Lower lobe of right lung (tissue), 2 donors: Measurements from ENCODE around the gene LRGUK. TPM values are rescaled to one million over a fixed set of nuclear protein-coding genes. Genes with fewer than 3 reads are reported as not detected.

Experiments used
- ATAC-seq, 2 donors: fragments of 200-7000 bp; cut with Tn5 transposase; one replicate each; pipeline ENCODE4 v1.9.1; 2020 to 2022; ENCODE audit warnings: mild to moderate bottlenecking in 2 of 2, moderate library complexity in 2 of 2
- DNase-seq: peaks from one replicate; pipeline ENCODE4 v3.0.0-alpha.2; 2020
- H3K27ac ChIP-seq: fragments of 200-600 bp; one replicate; pipeline ENCODE4 v1.8.0; 2022
- H3K27me3 ChIP-seq: fragments of 200-600 bp; one replicate; pipeline ENCODE4 v1.8.0; 2022; ENCODE audit warnings: low read depth
- H3K36me3 ChIP-seq: fragments of 200-600 bp; one replicate; pipeline ENCODE4 v1.8.0; 2022; ENCODE audit warnings: mild to moderate bottlenecking
- H3K4me1 ChIP-seq: fragments of 200-600 bp; one replicate; pipeline ENCODE4 v1.8.0; 2022
- H3K4me3 ChIP-seq: fragments of 200-600 bp; one replicate; pipeline ENCODE4 v1.8.0; 2022; ENCODE audit warnings: mild to moderate bottlenecking
- H3K9me3 ChIP-seq: fragments of 200-600 bp; one replicate; pipeline ENCODE4 v1.8.0; 2022
- CTCF ChIP-seq: fragments of 200-600 bp; IDR thresholded peaks from one replicate; pipeline ENCODE4 v1.8.0; 2022; ENCODE audit warnings: antibody characterized with exemption, mild to moderate bottlenecking
- intact Hi-C: fragments of 100-400 bp; cut with DNase I; formaldehyde crosslinking; loops from one replicate; pipeline ENCODE4 v1.11.0; 2022
- total RNA-seq: library from RNA; stranded (reverse); fragmentation: NEBNext Ultra II Directional; extraction: Animal tissue kit (Norgen Biotek cat#: 25700); gene quantifications from one replicate; pipeline ENCODE4 v1.2.1, GENCODE V29; 2021
- donor health status: DM: no; HTN: yes; CAD: no; lungs with severe emphysema.

The LRGUK gene
- total RNA-seq, 1 donor from 2014 or later: 1.8 TPM

DNA sequence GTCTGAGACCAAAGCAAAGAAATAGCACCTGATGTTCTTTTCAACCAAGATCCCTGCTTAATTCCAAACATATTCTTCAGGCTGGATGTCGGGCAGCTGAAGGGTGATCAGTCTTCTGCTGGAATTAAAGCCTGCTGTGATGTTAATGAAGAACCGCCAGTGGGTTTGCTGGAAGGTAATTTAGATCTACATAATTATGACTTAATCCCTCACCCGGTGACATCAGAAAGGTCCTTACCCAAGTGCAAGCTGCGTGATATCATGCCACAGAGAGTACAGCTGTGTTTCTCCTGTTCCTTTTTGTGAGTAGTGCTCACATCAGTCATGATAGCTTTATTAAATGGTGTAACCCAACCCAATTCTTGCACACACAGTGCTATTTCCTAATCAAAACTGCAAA lies 29.1 kb upstream of the LRGUK start:
- no peak for TF ChIP-seq CTCF
- Histone ChIP-seq H3K4me1 (no peaks in the 10 kb centered on the region), H3K4me3 (no peak overlapping the region), H3K9me3 (no peaks in the 10 kb centered on the region), H3K27me3 (no peaks in the 10 kb centered on the region), H3K27ac (no peak overlapping the region), H3K36me3 (no peaks in the 10 kb centered on the region)
- no peak for DNase-seq
- intact Hi-C loops: no loop called here
- ATAC-seq: no peak

GRCh38 chr7:134101716-134102115 lies 25.4 kb upstream of the LRGUK start:
- no peaks in the 10 kb centered on the region for H3K9me3 ChIP-seq
- H3K4me3 ChIP-seq: no peak overlapping the region
- DNase-seq (no peak), ATAC-seq (no peak)
- intact Hi-C loops: no loop called here
- H3K27me3 ChIP-seq: no peaks in the 10 kb centered on the region
- H3K4me1 ChIP-seq: no peaks in the 10 kb centered on the region
- TF ChIP-seq CTCF: no peak
- no peaks in the 10 kb centered on the region for H3K36me3 ChIP-seq
- H3K27ac ChIP-seq: no peak overlapping the region

- no peak overlapping the region for H3K27ac ChIP-seq
- no peaks in the 10 kb centered on the region for H3K9me3 ChIP-seq
- H3K4me3 ChIP-seq: no peak overlapping the region
- no peaks in the 10 kb centered on the region for H3K27me3 ChIP-seq
- intact Hi-C loops: no loop called here
- TF ChIP-seq CTCF: no peak
- DNase-seq: no peak
- no peaks in the 10 kb centered on the region for H3K36me3 ChIP-seq
- no peaks in the 10 kb centered on the region for H3K4me1 ChIP-seq
- ATAC-seq: no peak
Observed at GRCh38 chr7:134104166-134104565, 23.0 kb upstream of the LRGUK start.

- H3K27me3 ChIP-seq: no peaks in the 10 kb centered on the region
- H3K27ac ChIP-seq: no peak overlapping the region
- intact Hi-C loops: no loop called here
- H3K36me3 ChIP-seq: no peaks in the 10 kb centered on the region
- H3K9me3 ChIP-seq: no peaks in the 10 kb centered on the region
- no peaks in the 10 kb centered on the region for H3K4me1 ChIP-seq
- no peak overlapping the region for H3K4me3 ChIP-seq
- no peak for ATAC-seq
- no peak for DNase-seq
- no peak for TF ChIP-seq CTCF
Observed at GRCh38 chr7:134105841-134106240, 21.3 kb upstream of the LRGUK start.

- no peak for DNase-seq
- Histone ChIP-seq H3K27me3 (no peaks in the 10 kb centered on the region), H3K9me3 (no peaks in the 10 kb centered on the region), H3K36me3 (no peaks in the 10 kb centered on the region), H3K27ac (no peak overlapping the region), H3K4me3 (no peak overlapping the region), H3K4me1 (no peaks in the 10 kb centered on the region)
- TF ChIP-seq CTCF: no peak
- ATAC-seq: no peak
- intact Hi-C loops: no loop called here
Observed at GRCh38 chr7:134108802-134109201, 18.3 kb upstream of the LRGUK start.

DNA sequence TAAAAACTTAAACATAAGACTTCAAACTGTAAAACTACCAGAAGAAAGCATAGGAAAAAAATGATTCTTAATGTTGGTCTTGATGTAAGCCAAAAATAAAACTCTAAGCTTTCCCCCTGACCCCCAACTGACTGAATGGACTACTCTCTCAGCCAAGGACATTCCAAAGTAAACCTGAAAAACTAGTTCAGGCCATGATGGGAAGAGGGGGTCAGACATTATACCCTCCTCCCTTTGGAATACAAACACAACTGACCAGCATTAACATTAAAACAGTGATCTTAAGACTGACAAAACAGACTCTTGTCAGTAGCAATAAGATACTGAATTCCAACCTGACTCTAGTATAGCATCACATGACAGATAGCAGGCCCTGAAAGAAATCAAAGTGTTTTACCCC lies 13.5 kb upstream of the LRGUK start:
- DNase-seq (no peak), ATAC-seq (no peak)
- Histone ChIP-seq H3K36me3 (no peaks in the 10 kb centered on the region), H3K4me1 (no peaks in the 10 kb centered on the region), H3K27ac (no peak overlapping the region), H3K27me3 (no peaks in the 10 kb centered on the region), H3K9me3 (no peaks in the 10 kb centered on the region), H3K4me3 (no peak overlapping the region)
- intact Hi-C loops: no loop called here
- no peak for TF ChIP-seq CTCF
